Hepatocyte (in vitro differentiated cells): ENCODE measurements around the gene DTNA. TPM values are rescaled to one million over a fixed set of nuclear protein-coding genes. Genes with fewer than 3 reads are reported as not detected.
"Not testable (repeated sequence)": the region's sequence is repeated elsewhere in the genome, so short reads cannot be mapped to it uniquely, and the experiment has no call there.

Source experiments
- DNase-seq: peaks from one replicate; pipeline ENCODE4 v3.0.0-alpha.2; 2016; ENCODE audit warnings: low spot score
- H2AFZ ChIP-seq: fragments of 200-600 bp; sonication (generic); 2 replicates; pipeline ENCODE4 v1.6.0; 2016; ENCODE audit warnings: antibody characterized with exemption, mild to moderate bottlenecking
- H3K27ac ChIP-seq: fragments of 200-600 bp; sonication (generic); 2 replicates; pipeline ENCODE4 v1.5.1; 2016; ENCODE audit warnings: mild to moderate bottlenecking
- H3K27me3 ChIP-seq: fragments of 200-600 bp; sonication (generic); 2 replicates; pipeline ENCODE4 v1.6.1; 2016
- H3K36me3 ChIP-seq: fragments of 200-600 bp; sonication (generic); replicated peaks from 2 replicates; pipeline ENCODE4 v1.5.1; 2016; ENCODE audit warnings: low read depth; ENCODE audit not compliant: insufficient read depth
- H3K4me1 ChIP-seq: fragments of 200-600 bp; sonication (generic); 2 replicates; pipeline ENCODE4 v1.5.1; 2016; ENCODE audit warnings: mild to moderate bottlenecking, moderate library complexity; ENCODE audit not compliant: insufficient read depth
- H3K4me2 ChIP-seq: fragments of 200-600 bp; sonication (generic); 2 replicates; pipeline ENCODE4 v1.6.0; 2016
- H3K4me3 ChIP-seq: fragments of 200-600 bp; sonication (generic); 2 replicates; pipeline ENCODE4 v1.5.1; 2016; ENCODE audit warnings: mild to moderate bottlenecking
- H3K79me2 ChIP-seq: fragments of 200-600 bp; sonication (generic); 2 replicates; pipeline ENCODE4 v1.6.0; 2017; ENCODE audit warnings: mild to moderate bottlenecking
- H3K9me2 ChIP-seq: fragments of 200-600 bp; sonication (generic); replicated peaks from 2 replicates; pipeline ENCODE4 v1.6.0; 2017; ENCODE audit warnings: mild to moderate bottlenecking; ENCODE audit not compliant: insufficient read depth
- H3K9me3 ChIP-seq: fragments of 200-600 bp; sonication (generic); 2 replicates; pipeline ENCODE4 v1.5.1; 2016; ENCODE audit warnings: low read depth, mild to moderate bottlenecking
- H4K20me1 ChIP-seq: fragments of 200-600 bp; sonication (generic); 2 replicates; pipeline ENCODE4 v1.6.0; 2016; ENCODE audit warnings: mild to moderate bottlenecking; ENCODE audit not compliant: insufficient read depth, poor library complexity, severe bottlenecking
- CTCF ChIP-seq: fragments of 200-600 bp; sonication (generic); IDR thresholded peaks from 2 replicates; pipeline ENCODE4 v1.5.1; 2016; ENCODE audit warnings: antibody characterized with exemption, mild to moderate bottlenecking; ENCODE audit not compliant: poor library complexity
- EZH2 ChIP-seq: fragments of 200-600 bp; sonication (generic); IDR thresholded peaks from 2 replicates; pipeline ENCODE4 v1.6.1; 2016; ENCODE audit warnings: antibody characterized with exemption, mild to moderate bottlenecking, borderline replicate concordance
- EZH2phosphoT487 ChIP-seq: fragments of 200-600 bp; sonication (generic); IDR thresholded peaks from one replicate; pipeline ENCODE4 v1.6.1; 2018; ENCODE audit warnings: antibody characterized with exemption, mild to moderate bottlenecking, low read depth, moderate library complexity; ENCODE audit not compliant: unreplicated experiment, severe bottlenecking
- WGBS: methylation state at CpG from one replicate; pipeline ENCODE4 v1.1.6; 2016; ENCODE audit warnings: low lambda C conversion rate; ENCODE audit errors: missing lambda C conversion rate; 5-methylcytosine and 5-hydroxymethylcytosine counted together
- polyA plus RNA-seq: library from polyadenylated mRNA; unstranded; fragments of >200 nt; fragmentation: Nextera tagmentation; extraction: Ambion mirVana; gene quantifications from 2 replicates; pipeline ENCODE4 v1.2.1, GENCODE V29; 2016
- total RNA-seq: library from RNA; depleted of rRNA; stranded (reverse); fragments of >200 nt; gene quantifications from 2 replicates; pipeline ENCODE4 v1.2.3, GENCODE V29; 2014

The DTNA gene
- total and polyA plus RNA-seq, 2 experiments from 2014 or later, result 18.3 to 34.0 TPM

GRCh38 chr18:34921811-34922385, 211.8 kb downstream of the DTNA start:
- TF ChIP-seq CTCF (no peak), EZH2 (no peak), EZH2phosphoT487 (no peak)
- Histone ChIP-seq H3K9me2 (no peaks in the 10 kb centered on the region), H3K4me3 (no peak overlapping the region)

GRCh38 chr18:34922594-34922993, 212.5 kb downstream of the DTNA start:
- H3K4me1 ChIP-seq, H3K79me2 ChIP-seq, H3K4me3 ChIP-seq, H2AFZ ChIP-seq, DNase-seq, H3K27ac ChIP-seq, H3K27me3 ChIP-seq, H3K36me3 ChIP-seq, H3K9me2 ChIP-seq, H4K20me1 ChIP-seq, H3K4me2 ChIP-seq, H3K9me3 ChIP-seq: not testable (repeated sequence)
- WGBS, result 90% methylated on average over 4 of the region's 4 CpGs

More at GRCh38 chr18:34921811-34922385, 211.8 kb downstream of the DTNA start:
- Histone ChIP-seq H3K79me2 (no peaks in the 10 kb centered on the region), H3K36me3 (no peaks in the 10 kb centered on the region), H3K27me3 (no peaks in the 10 kb centered on the region), H3K27ac (no peak overlapping the region), H3K4me2 (no peak overlapping the region), H3K4me1 (no peaks in the 10 kb centered on the region), H3K9me3 (no peaks in the 10 kb centered on the region), H4K20me1 (no peaks in the 10 kb centered on the region), H2AFZ (no peak overlapping the region)
- DNase-seq, result no peak
- 68% methylated on average over 2 of the region's 2 CpGs for WGBS

- Histone ChIP-seq H2AFZ (no peak overlapping the region), H4K20me1 (no peaks in the 10 kb centered on the region), H3K9me3 (no peaks in the 10 kb centered on the region), H3K36me3 (no peaks in the 10 kb centered on the region), H3K4me3 (no peak overlapping the region), H3K9me2 (no peaks in the 10 kb centered on the region), H3K4me1 (peaks cover 4% of the 10 kb centered on the region), H3K79me2 (no peaks in the 10 kb centered on the region), H3K4me2 (no peak overlapping the region), H3K27ac (no peak overlapping the region), H3K27me3 (no peaks in the 10 kb centered on the region)
- no peak for TF ChIP-seq EZH2
- TF ChIP-seq CTCF, result no peak
- no peak for TF ChIP-seq EZH2phosphoT487
- DNase-seq, result no peak
These were observed 213.8 kb downstream of the DTNA start for GRCh38 chr18:34923911-34924310.

GRCh38 chr18:34926683-34927082, 216.6 kb downstream of the DTNA start:
- Histone ChIP-seq H3K4me2 (no peak overlapping the region), H3K79me2 (no peaks in the 10 kb centered on the region), H3K27ac (no peak overlapping the region), H2AFZ (no peak overlapping the region), H3K4me3 (no peak overlapping the region), H3K9me3 (no peaks in the 10 kb centered on the region), H3K9me2 (no peaks in the 10 kb centered on the region), H3K27me3 (no peaks in the 10 kb centered on the region), H3K36me3 (no peaks in the 10 kb centered on the region), H3K4me1 (peaks cover 7% of the 10 kb centered on the region), H4K20me1 (no peaks in the 10 kb centered on the region)
- TF ChIP-seq CTCF, result no peak
- TF ChIP-seq EZH2, result no peak
- no peak for TF ChIP-seq EZH2phosphoT487
- DNase-seq, result no peak
